Left ventricle myocardium superior (tissue), 1 donor: ENCODE results near the gene KIAA1217. TPM values are rescaled to one million over a fixed set of nuclear protein-coding genes. Genes with fewer than 3 reads are reported as not detected.

ENCODE experiments used
- ATAC-seq: fragments of 200-7000 bp; cut with Tn5 transposase; one replicate; pipeline ENCODE4 v1.9.1; 2020; ENCODE audit warnings: mild to moderate bottlenecking, moderate library complexity
- DNase-seq: peaks from one replicate; pipeline ENCODE4 v3.0.0-alpha.2; 2020
- intact Hi-C: fragments of 100-400 bp; cut with micrococcal nuclease; formaldehyde crosslinking; loops from one replicate; pipeline ENCODE4 v1.11.0; 2022
- microRNA-seq: library from miRNA; unstranded; fragments of <30 nt; microRNA quantifications from one replicate; pipeline ENCODE4 v1.2.0, GENCODE V29; 2020; ENCODE audit warnings: borderline number of aligned reads
- total RNA-seq: library from RNA; stranded (reverse); fragmentation: NEBNext Ultra II Directional; extraction: Animal tissue kit (Norgen Biotek cat#: 25700); gene quantifications from one replicate; pipeline ENCODE4 v1.2.1, GENCODE V29; 2021
- donor health status: DM: no; HTN: yes; CAD: no; lungs with severe emphysema.

The KIAA1217 gene
- total RNA-seq, 1 donor from 2014 or later = 46.6 TPM

GRCh38 chr10:24574161-24574560 is 365.2 kb downstream of the KIAA1217 start:
- ATAC-seq (no peak), DNase-seq (no peak)
- intact Hi-C loops = no loop called here

- intact Hi-C loops = no loop called here
- DNase-seq (no peak), ATAC-seq (no peak)
These were observed 365.7 kb downstream of the KIAA1217 start for GRCh38 chr10:24574578-24575155.

- intact Hi-C loops = no loop called here
- ATAC-seq = no peak
These were observed 366.6 kb downstream of the KIAA1217 start for GRCh38 chr10:24575481-24576002.

GRCh38 chr10:24579448-24579847 is 370.5 kb downstream of the KIAA1217 start:
- intact Hi-C loops = no loop called here
- DNase-seq (no peak), ATAC-seq (no peak)

More at GRCh38 chr10:24575481-24576002, 366.6 kb downstream of the KIAA1217 start:
- DNase-seq = no peak

GRCh38 chr10:24579906-24580305 is 371.0 kb downstream of the KIAA1217 start:
- no peak for ATAC-seq
- no peak for DNase-seq
- intact Hi-C loops = no loop called here

- intact Hi-C loops = no loop called here
- no peak for ATAC-seq
- no peak for DNase-seq
These were observed 380.3 kb downstream of the KIAA1217 start for GRCh38 chr10:24589265-24589664.

GRCh38 chr10:24590697-24591457 is 381.9 kb downstream of the KIAA1217 start:
- ATAC-seq (no peak), DNase-seq (no peak)

GRCh38 chr10:24596217-24596930 is 387.4 kb downstream of the KIAA1217 start:
- intact Hi-C loops = no loop called here
- DNase-seq (no peak), ATAC-seq (no peak)

More at GRCh38 chr10:24590697-24591457, 381.9 kb downstream of the KIAA1217 start:
- intact Hi-C loops = no loop called here

- no peak for ATAC-seq
- intact Hi-C loops = no loop called here
- DNase-seq = no peak
These were observed 388.5 kb downstream of the KIAA1217 start for GRCh38 chr10:24597426-24597825.

Small RNAs within 50 kb of the gene (microRNA-seq; reads per million reads assigned to microRNA genes)
- gene MIR603 = not detected
